SU-DHL-6 (cell line): Measurements from ENCODE around the gene ASAP2.

ENCODE experiments used
- H2AFZ ChIP-seq: fragments of 200-600 bp; sonication (generic); 2 replicates; pipeline ENCODE4 v1.6.1; 2014; ENCODE audit warnings: low read depth, mild to moderate bottlenecking, moderate library complexity, mixed read lengths, antibody characterized with exemption, low read length; ENCODE audit not compliant: severe bottlenecking
- H3F3A ChIP-seq: fragments of 200-600 bp; shearing (Covaris generic); 2 replicates; pipeline ENCODE4 v1.6.0; 2016; ENCODE audit warnings: antibody characterized with exemption, mild to moderate bottlenecking; ENCODE audit not compliant: insufficient read depth
- H3K27ac ChIP-seq: fragments of 200-600 bp; sonication (generic); 2 replicates; pipeline ENCODE4 v1.5.1; 2016; ENCODE audit warnings: low read depth, mild to moderate bottlenecking, low read length, moderate library complexity, mixed read lengths
- H3K27me3 ChIP-seq: fragments of 200-600 bp; sonication (generic), shearing (Covaris generic); 2 replicates; pipeline ENCODE4 v1.6.0; 2014; ENCODE audit warnings: mild to moderate bottlenecking, low read length
- H3K36me3 ChIP-seq: fragments of 200-600 bp; sonication (generic); 2 replicates; pipeline ENCODE4 v1.6.1; 2014; ENCODE audit warnings: mild to moderate bottlenecking, low read length, mixed read lengths
- H3K4me2 ChIP-seq: fragments of 300-600, 200-600 bp; shearing (Covaris generic), sonication (generic); 2 replicates; pipeline ENCODE4 v1.6.0; 2014; ENCODE audit warnings: low read length, low read depth, mild to moderate bottlenecking; ENCODE audit not compliant: poor library complexity, severe bottlenecking
- H3K4me3 ChIP-seq: fragments of 200-600 bp; sonication (generic); 2 replicates; pipeline ENCODE4 v1.5.1; 2014; ENCODE audit warnings: antibody characterized with exemption, low read length, mild to moderate bottlenecking, mixed read lengths; ENCODE audit not compliant: insufficient read depth, poor library complexity, severe bottlenecking
- H3K79me2 ChIP-seq: fragments of 200-600 bp; sonication (generic); 2 replicates; pipeline ENCODE4 v1.6.1; 2014; ENCODE audit warnings: mild to moderate bottlenecking, low read length, moderate library complexity; ENCODE audit not compliant: insufficient read depth
- H3K9ac ChIP-seq: fragments of 200-600 bp; sonication (generic); 2 replicates; pipeline ENCODE4 v1.7.0; 2014; ENCODE audit warnings: mild to moderate bottlenecking, low read length
- H3K9me2 ChIP-seq: fragments of 200-600 bp; sonication (generic); replicated peaks from 2 replicates; pipeline ENCODE4 v1.6.1; 2014; ENCODE audit warnings: low read length; ENCODE audit not compliant: insufficient read depth
- H3K9me3 ChIP-seq: fragments of 200-600 bp; sonication (generic); 2 replicates; pipeline ENCODE4 v1.6.1; 2014; ENCODE audit warnings: low read length, mixed read lengths; ENCODE audit not compliant: insufficient read depth
- H4K20me1 ChIP-seq: fragments of 200-600 bp; sonication (generic); 2 replicates; pipeline ENCODE4 v1.6.1; 2014; ENCODE audit warnings: low read depth, mild to moderate bottlenecking, antibody characterized with exemption, low read length, moderate library complexity, mixed read lengths
- CTCF ChIP-seq: fragments of 200-600 bp; sonication (generic); IDR thresholded peaks from one replicate; pipeline ENCODE4 v1.5.1; 2017; ENCODE audit warnings: antibody characterized with exemption, mild to moderate bottlenecking, low read length, moderate library complexity; ENCODE audit not compliant: insufficient read depth, poor library complexity, severe bottlenecking
- EZH2phosphoT487 ChIP-seq: fragments of 200-600 bp; sonication (generic), shearing (Covaris generic); conservative IDR thresholded peaks from 2 replicates; pipeline ENCODE4 v1.6.1; 2018; ENCODE audit warnings: mild to moderate bottlenecking, antibody characterized with exemption, low read length, moderate library complexity, mixed read lengths

ASAP2 gene

DNA sequence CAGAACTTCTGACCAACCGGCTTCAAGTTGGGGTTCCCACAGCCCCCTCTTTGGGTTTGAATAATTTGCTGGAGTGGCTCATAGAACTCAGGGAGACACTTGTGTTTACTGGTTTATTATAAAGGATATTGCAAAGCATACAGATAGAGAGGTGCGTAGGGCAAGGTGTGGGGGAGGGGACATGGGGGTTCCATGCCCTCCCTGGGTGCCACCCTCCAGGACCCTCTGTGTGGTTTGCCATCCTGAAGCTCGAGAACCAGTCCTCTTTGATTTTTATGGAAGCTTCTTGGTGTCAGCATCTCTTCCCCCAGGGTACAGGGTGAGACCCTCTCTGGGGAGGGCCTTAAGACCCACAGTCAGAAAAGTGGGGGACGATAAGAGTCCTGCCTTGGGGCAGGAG lies 177.9 kb downstream of the ASAP2 start:
- Histone ChIP-seq H3K9me2 (no peaks in the 10 kb centered on the region), H3F3A (no peaks in the 10 kb centered on the region), H4K20me1 (no peaks in the 10 kb centered on the region), H3K9me3 (no peaks in the 10 kb centered on the region), H3K27ac (no peak overlapping the region), H2AFZ (no peak overlapping the region), H3K4me2 (no peak overlapping the region), H3K79me2 (no peaks in the 10 kb centered on the region), H3K4me3 (no peak overlapping the region), H3K27me3 (no peaks in the 10 kb centered on the region), H3K36me3 (no peaks in the 10 kb centered on the region), H3K9ac (no peak overlapping the region)
- TF ChIP-seq CTCF (no peak), EZH2phosphoT487 (no peak)

DNA sequence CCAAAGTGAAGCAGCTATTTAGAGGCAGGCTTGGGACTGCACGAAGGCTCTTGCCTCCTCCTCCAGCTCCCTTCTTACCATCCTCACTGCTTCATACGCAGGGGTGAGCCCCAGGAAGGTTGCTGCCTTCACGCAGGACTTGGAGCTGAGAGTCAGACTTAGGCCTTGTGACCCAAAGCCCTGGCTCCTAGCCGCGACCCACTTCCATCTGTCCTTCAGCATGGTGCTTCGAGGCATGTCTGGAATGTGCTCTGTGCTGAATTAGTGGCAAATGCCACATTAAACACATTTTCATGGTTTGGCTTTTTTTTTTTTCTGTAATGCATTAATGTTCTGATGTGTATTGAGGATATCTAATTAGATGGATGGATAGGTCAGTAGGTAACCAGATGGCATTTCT lies 179.2 kb downstream of the ASAP2 start:
- Histone ChIP-seq H3K9me3 (no peaks in the 10 kb centered on the region), H3K4me2 (no peak overlapping the region), H3K9ac (no peak overlapping the region), H3K36me3 (no peaks in the 10 kb centered on the region), H3K4me3 (no peak overlapping the region), H3K27me3 (no peaks in the 10 kb centered on the region), H2AFZ (no peak overlapping the region), H3F3A (no peaks in the 10 kb centered on the region), H3K79me2 (no peaks in the 10 kb centered on the region), H3K9me2 (no peaks in the 10 kb centered on the region), H3K27ac (no peak overlapping the region), H4K20me1 (no peaks in the 10 kb centered on the region)
- no peak for TF ChIP-seq CTCF
- no peak for TF ChIP-seq EZH2phosphoT487

- no peak overlapping the region for H2AFZ ChIP-seq
- no peaks in the 10 kb centered on the region for H3K79me2 ChIP-seq
- TF ChIP-seq CTCF: no peak
- TF ChIP-seq EZH2phosphoT487: no peak
- no peaks in the 10 kb centered on the region for H3K9me3 ChIP-seq
- H3K36me3 ChIP-seq: no peaks in the 10 kb centered on the region
- H3K27me3 ChIP-seq: no peaks in the 10 kb centered on the region
- no peak overlapping the region for H3K9ac ChIP-seq
- no peaks in the 10 kb centered on the region for H4K20me1 ChIP-seq
- no peaks in the 10 kb centered on the region for H3F3A ChIP-seq
- H3K9me2 ChIP-seq: no peaks in the 10 kb centered on the region
- H3K4me2 ChIP-seq: no peak overlapping the region
- no peak overlapping the region for H3K4me3 ChIP-seq
- no peak overlapping the region for H3K27ac ChIP-seq
Measured at GRCh38 chr2:9388199-9388681, 181.6 kb downstream of the ASAP2 start.
